ENCODE measurements around the gene RO60. TPM values are rescaled to one million over a fixed set of nuclear protein-coding genes. Genes with fewer than 3 reads are reported as not detected.

The RO60 gene
- total RNA-seq, 2 experiments from 2014 or later, result 46.1 to 46.3 TPM

GRCh38 chr1:193085263-193085662 is 25.9 kb downstream of the RO60 start:
- Histone ChIP-seq H3K9me3 (ENCODE audit: control insufficient read depth in 1 of 2, insufficient read depth in 1 of 2, low read length in 2 of 2) (no peaks in the 10 kb centered on the region), H3K4me1 (ENCODE audit: insufficient read depth, low read length) (no peaks in the 10 kb centered on the region), H3K27ac (ENCODE audit: low read depth in 1 of 2, low read length in 2 of 2) (no peak overlapping the region), H3K36me3 (ENCODE audit: insufficient read depth, low read length) (peaks cover 58% of the 10 kb centered on the region), H3K4me3 (ENCODE audit: low read length) (no peak overlapping the region), H3K27me3 (ENCODE audit: control insufficient read depth in 1 of 2, insufficient read depth in 2 of 2, low read length in 2 of 2) (no peaks in the 10 kb centered on the region)
- ChIA-PET POLR2A (interaction anchor here (0.6 to 1.2 kb wide), 2 partner anchors 26 to 35 kb away, joined by 3 to 4 read pairs; partner anchors contain the start of genes RO60 and UCHL5), CTCF (interaction anchor here (0.6 kb wide), 1 partner anchor 431 kb away, joined by 3 read pairs; no protein-coding TSS in a partner anchor)
- Mint-ChIP-seq H3K27ac (no peak overlapping the region), H3K4me3 (no peak overlapping the region), H3K27me3 (no peaks in the 10 kb centered on the region), H3K4me1 (ENCODE audit: low read depth) (no peaks in the 10 kb centered on the region), H3K36me3 (ENCODE audit: low read depth) (peaks cover 62% of the 10 kb centered on the region), H3K9me3 (no peaks in the 10 kb centered on the region)
- TF ChIP-seq CTCF (IDR thresholded peaks at IDR 0.05), result no peak
- ATAC-seq (ENCODE audit: poor library complexity) (no peak), DNase-seq (no peak)
- intact Hi-C loops (cut with DNase I, micrococcal nuclease), result no loop called here

- CTCF ChIA-PET, result no interaction called here
Observed at GRCh38 chr1:193086342-193086741, 26.9 kb downstream of the RO60 start.

GRCh38 chr1:193087893-193088292 is 28.5 kb downstream of the RO60 start:
- H3K27me3 Mint-ChIP-seq, result no peaks in the 10 kb centered on the region
- Histone ChIP-seq H3K36me3 (ENCODE audit: insufficient read depth, low read length) (peaks cover 34% of the 10 kb centered on the region), H3K27ac (ENCODE audit: low read depth in 1 of 2, low read length in 2 of 2) (no peak overlapping the region), H3K4me1 (ENCODE audit: insufficient read depth, low read length) (no peaks in the 10 kb centered on the region), H3K27me3 (ENCODE audit: control insufficient read depth in 1 of 2, insufficient read depth in 2 of 2, low read length in 2 of 2) (no peaks in the 10 kb centered on the region), H3K4me3 (ENCODE audit: low read length) (no peak overlapping the region), H3K9me3 (ENCODE audit: control insufficient read depth in 1 of 2, insufficient read depth in 1 of 2, low read length in 2 of 2) (no peaks in the 10 kb centered on the region)
- ChIA-PET CTCF (interaction anchor here (0.7 kb wide), 1 partner anchor 34 kb away, joined by 3 read pairs; no protein-coding TSS in a partner anchor), POLR2A (no interaction called here)
- no peak overlapping the region for H3K4me3 Mint-ChIP-seq
- no peak overlapping the region for H3K27ac Mint-ChIP-seq
- peaks cover 46% of the 10 kb centered on the region for H3K36me3 Mint-ChIP-seq (ENCODE audit: low read depth)
- no peak for TF ChIP-seq CTCF (IDR thresholded peaks at IDR 0.05)
- ATAC-seq (ENCODE audit: poor library complexity) (no peak), DNase-seq (no peak)
- intact Hi-C loops (cut with DNase I, micrococcal nuclease), result no loop called here
- H3K9me3 Mint-ChIP-seq, result no peaks in the 10 kb centered on the region
- no peaks in the 10 kb centered on the region for H3K4me1 Mint-ChIP-seq (ENCODE audit: low read depth)

More at GRCh38 chr1:193086342-193086741, 26.9 kb downstream of the RO60 start:
- H3K4me3 ChIP-seq (ENCODE audit: low read length), result no peak overlapping the region
- no peaks in the 10 kb centered on the region for H3K4me1 Mint-ChIP-seq (ENCODE audit: low read depth)
- H3K36me3 Mint-ChIP-seq (ENCODE audit: low read depth), result peaks cover 59% of the 10 kb centered on the region
- no peak overlapping the region for H3K27ac Mint-ChIP-seq
- peaks cover 49% of the 10 kb centered on the region for H3K36me3 ChIP-seq (ENCODE audit: insufficient read depth, low read length)
- no peaks in the 10 kb centered on the region for H3K4me1 ChIP-seq (ENCODE audit: insufficient read depth, low read length)
- no peaks in the 10 kb centered on the region for H3K27me3 ChIP-seq (ENCODE audit: control insufficient read depth in 1 of 2, insufficient read depth in 2 of 2, low read length in 2 of 2)
- POLR2A ChIA-PET, result no interaction called here
- DNase-seq, result no peak
- H3K9me3 ChIP-seq (ENCODE audit: control insufficient read depth in 1 of 2, insufficient read depth in 1 of 2, low read length in 2 of 2), result no peaks in the 10 kb centered on the region
- no peak for ATAC-seq (ENCODE audit: poor library complexity)
- no peak for TF ChIP-seq CTCF (IDR thresholded peaks at IDR 0.05)
- no peak overlapping the region for H3K27ac ChIP-seq (ENCODE audit: low read depth in 1 of 2, low read length in 2 of 2)
- intact Hi-C loops (cut with DNase I, micrococcal nuclease), result no loop called here
- H3K27me3 Mint-ChIP-seq, result no peaks in the 10 kb centered on the region
- H3K4me3 Mint-ChIP-seq, result no peak overlapping the region
- no peaks in the 10 kb centered on the region for H3K9me3 Mint-ChIP-seq
